Activated naive CD4-positive, alpha-beta T cell treated with anti-CD3 and anti-CD28 coated beads, Interleukin-2, amount 50 U/mL, for 24 hours (primary cell): ENCODE measurements around the gene ATP2B2.

Source experiments
- H3K27ac Mint-ChIP-seq: one replicate; pipeline ENCODE4 v1.8.0; 2021; ENCODE audit warnings: mild to moderate bottlenecking, mixed read lengths
- H3K27me3 Mint-ChIP-seq: one replicate; pipeline ENCODE4 v1.8.0; 2021; ENCODE audit warnings: mixed read lengths
- H3K36me3 Mint-ChIP-seq: one replicate; pipeline ENCODE4 v1.8.0; 2021; ENCODE audit warnings: mixed read lengths
- H3K4me1 Mint-ChIP-seq: one replicate; pipeline ENCODE4 v1.8.0; 2021; ENCODE audit warnings: mixed read lengths
- H3K4me3 Mint-ChIP-seq: one replicate; pipeline ENCODE4 v1.8.0; 2021; ENCODE audit warnings: mild to moderate bottlenecking, mixed read lengths
- H3K9me3 Mint-ChIP-seq: one replicate; pipeline ENCODE4 v1.8.0; 2021; ENCODE audit warnings: mixed read lengths

Gene ATP2B2

DNA sequence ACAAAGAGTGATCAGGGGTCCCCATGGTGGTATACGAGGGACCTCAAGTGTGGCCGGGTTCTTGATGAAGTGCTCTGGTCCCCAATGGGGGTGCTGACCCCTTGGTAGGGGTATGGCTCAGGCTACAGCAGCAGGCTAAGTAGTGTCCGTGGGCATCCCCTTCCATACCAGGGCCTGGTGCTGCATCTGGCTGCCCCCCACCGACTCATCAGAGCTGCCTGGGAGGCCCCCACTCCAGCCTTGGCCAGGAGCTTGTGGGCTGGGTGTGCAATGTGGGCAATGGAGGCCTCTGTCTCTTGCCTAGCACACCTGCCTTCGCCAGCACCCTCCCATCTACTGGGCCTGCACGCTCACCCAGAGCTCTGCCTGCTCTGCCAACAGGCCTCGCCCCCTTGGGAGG is 125.4 kb downstream of the ATP2B2 start:
- Mint-ChIP-seq H3K9me3 (no peaks in the 10 kb centered on the region), H3K36me3 (no peaks in the 10 kb centered on the region), H3K27ac (no peak overlapping the region), H3K4me1 (no peaks in the 10 kb centered on the region), H3K27me3 (no peaks in the 10 kb centered on the region), H3K4me3 (no peak overlapping the region)

DNA sequence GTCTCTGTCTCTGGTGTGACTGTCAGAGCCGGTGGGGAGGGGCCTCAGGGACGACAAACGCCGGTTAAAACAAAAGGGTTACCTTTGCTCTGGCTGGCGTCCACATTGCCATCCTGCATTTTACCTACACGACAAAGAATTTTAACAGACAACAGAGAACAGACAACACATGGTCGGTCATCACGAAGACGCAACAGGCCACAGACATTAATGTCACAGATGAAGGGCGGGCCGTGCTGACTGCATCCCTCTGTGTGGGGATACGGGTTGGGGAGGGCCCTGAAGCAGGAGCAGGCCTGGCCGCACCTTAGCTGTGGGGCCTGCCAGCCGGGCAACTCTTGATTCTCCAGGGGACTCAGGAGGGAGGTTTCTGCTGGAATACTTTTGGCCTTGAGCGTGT is 126.2 kb downstream of the ATP2B2 start:
- H3K9me3 Mint-ChIP-seq = no peaks in the 10 kb centered on the region
- H3K4me1 Mint-ChIP-seq = no peaks in the 10 kb centered on the region
- H3K36me3 Mint-ChIP-seq = no peaks in the 10 kb centered on the region
- H3K27me3 Mint-ChIP-seq = no peaks in the 10 kb centered on the region
- no peak overlapping the region for H3K4me3 Mint-ChIP-seq
- H3K27ac Mint-ChIP-seq = no peak overlapping the region

- Mint-ChIP-seq H3K9me3 (no peaks in the 10 kb centered on the region), H3K4me3 (no peak overlapping the region), H3K36me3 (no peaks in the 10 kb centered on the region), H3K4me1 (no peaks in the 10 kb centered on the region), H3K27ac (no peak overlapping the region), H3K27me3 (no peaks in the 10 kb centered on the region)
These were observed 126.6 kb downstream of the ATP2B2 start for GRCh38 chr3:10378742-10379141.

DNA sequence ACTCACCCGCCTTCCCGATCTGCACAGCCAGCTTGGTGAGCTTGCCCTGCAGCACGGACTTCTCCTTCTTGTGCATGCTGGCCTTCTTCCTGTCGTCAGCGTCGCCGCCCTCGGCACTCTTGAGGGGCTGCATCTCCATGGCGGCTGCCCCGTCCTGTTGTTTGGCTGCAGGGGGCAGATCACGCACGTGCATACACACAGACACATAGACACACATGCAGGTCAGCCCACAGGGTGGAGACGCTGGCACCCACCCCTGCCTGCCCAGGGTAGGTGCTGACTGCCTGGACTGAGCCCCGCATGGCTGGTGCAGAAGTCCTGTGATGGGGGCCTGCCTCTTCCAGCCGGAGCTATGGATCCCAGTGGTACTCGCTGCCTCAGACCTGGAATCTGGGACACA is 127.1 kb downstream of the ATP2B2 start:
- H3K4me1 Mint-ChIP-seq = no peaks in the 10 kb centered on the region
- no peak overlapping the region for H3K27ac Mint-ChIP-seq
- no peaks in the 10 kb centered on the region for H3K36me3 Mint-ChIP-seq
- no peak overlapping the region for H3K4me3 Mint-ChIP-seq
- H3K27me3 Mint-ChIP-seq = no peaks in the 10 kb centered on the region
- no peaks in the 10 kb centered on the region for H3K9me3 Mint-ChIP-seq

DNA sequence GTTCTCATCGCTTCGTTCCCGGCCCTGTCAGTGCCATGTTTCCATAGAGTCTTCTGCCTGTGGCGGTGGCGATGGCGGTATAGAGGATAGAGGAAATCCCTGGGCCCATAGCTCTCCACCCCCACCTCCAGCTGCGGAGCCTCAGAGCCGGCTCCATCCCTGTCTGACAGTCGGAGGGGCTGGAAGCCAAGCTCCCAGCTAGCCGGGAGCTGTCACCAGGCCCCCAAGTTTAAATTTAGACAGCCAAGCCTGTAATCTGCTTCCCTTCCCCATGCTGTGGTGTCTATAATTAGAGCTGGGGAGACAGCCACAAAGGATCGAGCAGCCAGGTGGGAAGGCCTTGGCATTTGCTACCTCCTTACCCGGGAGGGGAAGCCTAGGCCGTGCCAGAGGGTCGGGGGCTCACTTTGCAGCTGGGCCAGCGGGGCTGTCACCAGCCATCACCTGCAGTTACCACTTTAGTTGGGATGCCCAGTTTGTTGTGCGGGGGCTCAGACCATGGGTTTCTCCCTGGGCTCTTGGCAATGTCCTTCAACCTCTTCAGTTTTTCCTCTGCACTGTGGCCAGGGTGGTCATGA is 128.1 kb downstream of the ATP2B2 start:
- H3K36me3 Mint-ChIP-seq = no peaks in the 10 kb centered on the region
- H3K4me3 Mint-ChIP-seq = no peak overlapping the region
- H3K27me3 Mint-ChIP-seq = no peaks in the 10 kb centered on the region
- H3K4me1 Mint-ChIP-seq = no peaks in the 10 kb centered on the region
- no peak overlapping the region for H3K27ac Mint-ChIP-seq
- no peaks in the 10 kb centered on the region for H3K9me3 Mint-ChIP-seq

DNA sequence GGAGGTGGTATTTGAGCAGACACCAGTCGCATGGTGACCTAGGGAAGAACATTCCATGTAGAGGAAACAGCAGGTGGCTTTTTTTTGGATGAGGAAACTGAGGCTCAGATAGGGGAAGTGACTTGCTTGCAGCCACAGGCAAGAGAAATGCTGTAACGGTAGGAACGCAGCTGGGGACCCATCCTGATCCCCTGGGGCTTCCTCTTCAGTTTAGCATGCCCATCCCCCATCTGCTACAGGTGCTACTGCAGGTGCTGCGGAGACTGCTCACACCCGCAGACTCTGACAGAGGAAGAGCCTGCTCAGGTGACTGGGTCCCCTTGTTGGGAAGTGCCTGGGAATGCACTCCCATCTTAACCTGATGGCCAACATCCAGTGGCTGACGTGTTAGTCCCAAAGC is 129.0 kb downstream of the ATP2B2 start:
- no peak overlapping the region for H3K4me3 Mint-ChIP-seq

GRCh38 chr3:10375296-10376053 is 129.9 kb downstream of the ATP2B2 start:
- H3K4me3 Mint-ChIP-seq = no peak overlapping the region
- H3K27ac Mint-ChIP-seq = no peak overlapping the region
- no peaks in the 10 kb centered on the region for H3K36me3 Mint-ChIP-seq
- H3K4me1 Mint-ChIP-seq = peaks cover 2% of the 10 kb centered on the region
- no peaks in the 10 kb centered on the region for H3K27me3 Mint-ChIP-seq
- H3K9me3 Mint-ChIP-seq = no peaks in the 10 kb centered on the region

More for the DNA sequence above, 129.0 kb downstream of the ATP2B2 start:
- Mint-ChIP-seq H3K4me1 (no peaks in the 10 kb centered on the region), H3K27ac (no peak overlapping the region), H3K36me3 (no peaks in the 10 kb centered on the region), H3K27me3 (no peaks in the 10 kb centered on the region), H3K9me3 (no peaks in the 10 kb centered on the region)

- Mint-ChIP-seq H3K4me1 (peaks cover 4% of the 10 kb centered on the region), H3K36me3 (no peaks in the 10 kb centered on the region), H3K27ac (no peak overlapping the region), H3K9me3 (no peaks in the 10 kb centered on the region), H3K27me3 (no peaks in the 10 kb centered on the region), H3K4me3 (no peak overlapping the region)
These were observed 131.1 kb downstream of the ATP2B2 start for GRCh38 chr3:10374311-10374710.

DNA sequence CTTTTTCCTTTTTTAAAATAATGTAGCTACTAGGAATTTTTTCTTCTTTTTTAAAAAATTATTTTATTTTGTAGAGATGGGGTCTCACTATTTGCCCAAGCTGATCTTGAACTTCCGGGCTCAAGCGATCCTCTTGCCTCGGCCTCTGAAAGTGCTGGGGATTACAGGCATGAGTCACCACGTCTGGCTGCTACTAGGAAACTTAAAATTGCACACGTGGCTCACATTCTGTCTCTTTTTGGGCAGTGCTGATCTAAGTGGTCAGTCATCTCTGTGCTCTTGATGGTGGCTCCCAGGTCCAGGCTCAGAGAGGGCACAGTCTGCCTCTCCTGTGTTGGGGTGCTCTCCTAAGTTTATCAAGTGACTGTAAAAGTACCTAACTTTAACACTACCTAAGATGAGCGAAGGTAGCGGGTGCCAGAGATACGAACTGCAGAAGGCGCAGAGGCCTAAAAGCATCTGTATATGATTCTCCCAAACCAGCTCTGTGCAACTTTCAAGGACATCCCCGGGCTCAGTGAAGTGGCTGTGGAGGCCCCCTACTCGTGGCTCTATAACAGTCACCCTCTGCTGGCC is 131.6 kb downstream of the ATP2B2 start:
- Mint-ChIP-seq H3K36me3 (no peaks in the 10 kb centered on the region), H3K4me1 (peaks cover 4% of the 10 kb centered on the region), H3K27ac (no peak overlapping the region), H3K27me3 (no peaks in the 10 kb centered on the region), H3K9me3 (no peaks in the 10 kb centered on the region), H3K4me3 (no peak overlapping the region)

DNA sequence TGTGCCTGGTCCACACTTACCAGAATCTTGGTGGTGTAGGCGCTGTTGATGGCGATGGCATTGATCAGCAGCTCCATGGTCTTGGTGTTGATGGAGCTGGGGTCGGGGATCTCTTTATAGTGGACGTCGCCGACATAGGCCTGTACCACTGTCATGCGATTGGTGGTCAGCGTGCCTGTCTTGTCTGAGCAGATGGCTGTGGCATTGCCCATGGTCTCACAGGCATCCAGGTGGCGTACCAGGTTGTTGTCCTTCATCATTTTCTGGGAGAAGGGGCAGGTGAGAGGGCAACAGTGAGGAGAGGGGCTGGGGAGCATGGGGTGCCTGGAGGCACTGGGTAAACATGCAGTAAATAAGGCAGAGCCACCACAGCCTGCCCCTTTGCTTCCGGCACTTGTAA is 133.6 kb downstream of the ATP2B2 start:
- no peak overlapping the region for H3K4me3 Mint-ChIP-seq
- no peaks in the 10 kb centered on the region for H3K9me3 Mint-ChIP-seq
- H3K27ac Mint-ChIP-seq = no peak overlapping the region
- peaks cover 4% of the 10 kb centered on the region for H3K4me1 Mint-ChIP-seq
- H3K36me3 Mint-ChIP-seq = no peaks in the 10 kb centered on the region
- no peaks in the 10 kb centered on the region for H3K27me3 Mint-ChIP-seq

DNA sequence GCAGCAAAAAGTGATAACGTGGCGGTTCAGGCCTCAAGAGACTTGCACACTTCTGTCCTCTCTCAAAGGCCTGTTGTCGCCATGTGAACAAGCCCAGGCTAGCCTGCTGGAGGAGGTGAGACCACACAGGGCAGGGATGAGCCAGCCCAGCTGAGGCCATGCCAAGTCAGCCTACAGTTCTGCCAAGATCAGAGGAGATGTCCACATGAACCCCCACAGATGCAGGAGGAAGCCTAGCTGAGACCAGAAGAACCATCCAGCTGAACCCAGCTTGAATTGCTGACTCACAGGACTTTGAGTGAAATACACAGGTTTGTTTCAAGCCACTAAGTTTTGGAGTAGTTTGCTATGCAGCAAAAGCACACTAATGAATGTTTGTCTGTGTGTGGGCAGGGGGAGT is 134.2 kb downstream of the ATP2B2 start:
- no peaks in the 10 kb centered on the region for H3K27me3 Mint-ChIP-seq
- no peaks in the 10 kb centered on the region for H3K9me3 Mint-ChIP-seq
- H3K27ac Mint-ChIP-seq = no peak overlapping the region
- H3K36me3 Mint-ChIP-seq = no peaks in the 10 kb centered on the region
- peaks cover 10% of the 10 kb centered on the region for H3K4me1 Mint-ChIP-seq
- no peak overlapping the region for H3K4me3 Mint-ChIP-seq

DNA sequence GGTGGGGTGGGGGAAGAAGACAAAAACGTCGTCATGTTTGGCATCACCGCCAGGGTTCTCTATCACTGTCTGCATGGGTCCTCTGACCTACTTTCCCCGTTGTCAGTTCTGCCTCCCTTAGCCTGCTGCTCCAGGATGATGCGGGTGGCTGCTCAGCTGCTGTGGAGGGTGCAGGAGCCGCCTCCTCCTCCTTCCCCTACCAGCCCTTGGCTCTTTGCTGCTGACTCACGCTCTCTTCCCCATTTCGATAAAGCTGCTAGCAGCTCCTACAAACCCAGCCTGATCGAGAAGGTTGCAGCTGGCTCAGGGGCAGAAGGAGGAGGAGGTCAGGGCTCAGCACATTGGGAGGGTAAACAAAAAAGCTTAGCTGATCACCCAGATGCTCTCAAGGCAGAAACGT is 135.0 kb downstream of the ATP2B2 start:
- no peaks in the 10 kb centered on the region for H3K36me3 Mint-ChIP-seq
- H3K27me3 Mint-ChIP-seq = no peaks in the 10 kb centered on the region
- H3K4me3 Mint-ChIP-seq = no peak overlapping the region
- H3K9me3 Mint-ChIP-seq = no peaks in the 10 kb centered on the region
- peaks cover 15% of the 10 kb centered on the region for H3K4me1 Mint-ChIP-seq
- H3K27ac Mint-ChIP-seq = no peak overlapping the region

- H3K4me3 Mint-ChIP-seq = no peak overlapping the region
- H3K27me3 Mint-ChIP-seq = no peaks in the 10 kb centered on the region
- H3K36me3 Mint-ChIP-seq = no peaks in the 10 kb centered on the region
- H3K27ac Mint-ChIP-seq = no peak overlapping the region
- peaks cover 16% of the 10 kb centered on the region for H3K4me1 Mint-ChIP-seq
- H3K9me3 Mint-ChIP-seq = no peaks in the 10 kb centered on the region
These were observed 136.9 kb downstream of the ATP2B2 start for GRCh38 chr3:10368512-10368911.

GRCh38 chr3:10367506-10367905 is 137.9 kb downstream of the ATP2B2 start:
- H3K9me3 Mint-ChIP-seq = no peaks in the 10 kb centered on the region
- H3K27me3 Mint-ChIP-seq = no peaks in the 10 kb centered on the region
- no peak overlapping the region for H3K4me3 Mint-ChIP-seq
- no peaks in the 10 kb centered on the region for H3K36me3 Mint-ChIP-seq
- H3K4me1 Mint-ChIP-seq = peaks cover 16% of the 10 kb centered on the region
- no peak overlapping the region for H3K27ac Mint-ChIP-seq

GRCh38 chr3:10366651-10367101 is 138.7 kb downstream of the ATP2B2 start:
- Mint-ChIP-seq H3K36me3 (no peaks in the 10 kb centered on the region), H3K27me3 (no peaks in the 10 kb centered on the region), H3K4me3 (no peak overlapping the region), H3K9me3 (no peaks in the 10 kb centered on the region), H3K27ac (no peak overlapping the region), H3K4me1 (peaks cover 16% of the 10 kb centered on the region)

DNA sequence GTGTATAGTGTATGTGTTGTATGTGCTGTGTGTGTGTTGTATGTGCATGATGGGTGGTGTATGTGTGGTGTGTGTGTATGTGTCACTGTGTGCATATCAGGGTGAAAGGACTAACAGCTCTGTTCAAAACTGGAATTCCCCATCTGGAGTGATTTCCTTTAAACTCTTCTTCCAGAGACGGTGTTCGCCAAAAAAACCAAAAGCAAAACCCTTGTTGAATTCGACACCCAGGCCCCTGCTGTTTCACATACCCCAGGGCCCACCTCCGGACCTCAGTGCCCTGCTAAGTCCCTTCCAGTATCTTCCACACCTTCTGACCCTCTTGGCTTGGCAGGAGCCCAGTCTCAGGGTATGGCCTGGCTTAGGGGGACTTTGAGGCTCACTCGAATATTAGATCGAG is 139.6 kb downstream of the ATP2B2 start:
- no peaks in the 10 kb centered on the region for H3K36me3 Mint-ChIP-seq
- H3K4me3 Mint-ChIP-seq = no peak overlapping the region
- peaks cover 16% of the 10 kb centered on the region for H3K4me1 Mint-ChIP-seq
- no peaks in the 10 kb centered on the region for H3K9me3 Mint-ChIP-seq
- no peak overlapping the region for H3K27ac Mint-ChIP-seq
- H3K27me3 Mint-ChIP-seq = no peaks in the 10 kb centered on the region
